Pancreas (tissue), 10 donors: ENCODE measurements around the gene PRAMEF9. TPM values are rescaled to one million over a fixed set of nuclear protein-coding genes. Genes with fewer than 3 reads are reported as not detected.
"Not testable (repeated sequence)": the region's sequence is repeated elsewhere in the genome, so short reads cannot be mapped to it uniquely, and the experiment has no call there.

ENCODE experiments used
- ATAC-seq, 4 donors: fragments of 200-7000 bp; cut with Tn5 transposase; one replicate each; pipeline versions ENCODE4 v1.8.0 to v1.9.1; 2020; ENCODE audit warnings: mild to moderate bottlenecking in 4 of 4, moderate library complexity in 4 of 4
- DNase-seq, 6 donors: peaks; one replicate each; pipeline ENCODE4 v3.0.0-alpha.2; 2020
- FAIRE-seq: peaks from 2 replicates; lab custom pipeline; 2012; peaks lifted over from hg19 to GRCh38; lab: Jason Lieb, UNC
- H3K27ac ChIP-seq, 4 donors: fragments of 200-600 bp; sonication (generic); 1 replicate in 3 of 4; 2 replicates in 1 of 4; pipeline versions ENCODE4 v1.5.0 to v1.8.0; 2020
- H3K27me3 ChIP-seq, 4 donors: fragments of 200-600 bp; one replicate each; pipeline ENCODE4 v1.8.0; 2021
- H3K36me3 ChIP-seq, 3 donors: fragments of 200-600 bp; sonication (generic) in 1 of 3; one replicate each; pipeline versions ENCODE4 v1.5.0 to v1.8.0; 2020 to 2021
- H3K4me1 ChIP-seq, 3 donors: fragments of 200-600 bp; one replicate each; pipeline ENCODE4 v1.8.0; 2021
- H3K4me3 ChIP-seq, 4 donors: fragments of 200-600 bp; sonication (generic) in 2 of 4; one replicate each; pipeline versions ENCODE4 v1.5.0 to v1.8.0; 2020 to 2021
- H3K9me3 ChIP-seq, 4 donors: fragments of 200-600 bp; one replicate each; pipeline ENCODE4 v1.8.0; 2021
- CTCF ChIP-seq, 4 donors: fragments of 200-600 bp; sonication (generic) in 3 of 4; IDR thresholded peaks; one replicate each; pipeline versions ENCODE4 v1.5.0 to v1.8.0; 2021; ENCODE audit warnings: antibody characterized with exemption in 4 of 4
- WGBS, 2 donors: extraction: QIAGEN DNeasy Blood & Tissue Kit; methylation state at CpG; one replicate each; pipeline ENCODE4 v1.1.7; 2013; 5-methylcytosine and 5-hydroxymethylcytosine counted together
- intact Hi-C, 3 donors: fragments of 100-400 bp; cut with DNase I; formaldehyde crosslinking; loops; one replicate each; pipeline versions ENCODE4 v1.11.1 to v1.14.2; 2022
- polyA plus RNA-seq, 2 donors: library from polyadenylated mRNA; stranded (reverse); fragments of 200-250 nt; gene quantifications; one replicate each; pipeline ENCODE4 v1.2.3, GENCODE V29; 2013
- total RNA-seq, 6 donors: library from RNA; stranded (reverse); fragmentation: NEBNext Ultra II Directional in 4 of 6; extraction: Animal tissue kit (Norgen Biotek cat#: 25700) in 4 of 6; gene quantifications; one replicate each; pipeline versions ENCODE4 v1.2.1 to v1.2.4, GENCODE V29; 2021 to 2023
- donor health status: healthy with polysubstance abuse.
- donor health status: DM: no; HTN: no; CAD: no; lungs with moderate emphysema.
- donor health status: DM: no; HTN: no; CAD: no.
- donor health status: control.
- donor health status: control.
- donor health status: Bipolar disorder and iron deficiency.
- donor health status: DM: yes; HTN: yes; CAD: no.
- donor health status: DM: no; HTN: no; CAD: no.
- donor health status: DM: no; HTN: no; CAD: no.
- donor health status: DM: yes; HTN: yes; CAD: no.

Gene PRAMEF9
- not detected for total RNA-seq
- polyA plus RNA-seq, result not detected

GRCh38 chr1:13171548-13171947 lies at the start of gene PRAMEF9:
Gene PRAMEF9, plus strand, starts transcription at chr1:13171848. Its CDS starts 3,433 bp downstream, at chr1:13175281.
- ATAC-seq, DNase-seq, H3K36me3 ChIP-seq, H3K4me1 ChIP-seq, intact Hi-C loops, H3K27me3 ChIP-seq, FAIRE-seq, H3K4me3 ChIP-seq, H3K9me3 ChIP-seq, H3K27ac ChIP-seq: not testable (repeated sequence)
- 71 to 84% methylated on average over 1 of the region's 2 CpGs for WGBS, 2 donors

- H3K27me3 ChIP-seq, H3K9me3 ChIP-seq, H3K4me1 ChIP-seq, DNase-seq, FAIRE-seq, ATAC-seq, H3K36me3 ChIP-seq, H3K4me3 ChIP-seq, intact Hi-C loops, H3K27ac ChIP-seq: not testable (repeated sequence)
- 38 to 50% methylated on average over 1 of the region's 5 CpGs for WGBS, 2 donors
Measured at GRCh38 chr1:13155909-13156308, 15.7 kb upstream of the PRAMEF9 start, which contains the start of gene PRAMEF26. Gene PRAMEF26, minus strand, starts transcription at chr1:13156009. Its CDS starts 2,914 bp downstream, at chr1:13153095.

GRCh38 chr1:13165531-13165930 lies 6.1 kb upstream of the PRAMEF9 start, which contains the start of gene HNRNPCL4:
Gene HNRNPCL4, minus strand, starts transcription at chr1:13165631. Its CDS starts 164 bp downstream, at chr1:13165467.
- DNase-seq, H3K27ac ChIP-seq, ATAC-seq, FAIRE-seq, H3K4me3 ChIP-seq, H3K36me3 ChIP-seq, intact Hi-C loops, H3K27me3 ChIP-seq, H3K4me1 ChIP-seq, H3K9me3 ChIP-seq: not testable (repeated sequence)
- WGBS, 2 donors, result no CpG with 5 or more reads among the region's 8 CpGs

- H3K4me1 ChIP-seq, ATAC-seq, H3K27ac ChIP-seq, H3K9me3 ChIP-seq, H3K27me3 ChIP-seq, H3K36me3 ChIP-seq, DNase-seq, H3K4me3 ChIP-seq, FAIRE-seq, intact Hi-C loops: not testable (repeated sequence)
- no CpG with 5 or more reads among the region's 5 CpGs for WGBS, 2 donors
Measured at GRCh38 chr1:13201309-13201708, 29.7 kb downstream of the PRAMEF9 start, which contains the start of gene PRAMEF13. Gene PRAMEF13, minus strand, starts transcription at chr1:13201409. Its CDS starts 1,820 bp downstream, at chr1:13199589.

GRCh38 chr1:13208712-13209111 lies 37.1 kb downstream of the PRAMEF9 start:
- no CpG with 5 or more reads among the region's 9 CpGs for WGBS, 2 donors
- H3K27ac ChIP-seq, DNase-seq, H3K27me3 ChIP-seq, H3K4me1 ChIP-seq, FAIRE-seq, ATAC-seq, intact Hi-C loops, H3K36me3 ChIP-seq, H3K4me3 ChIP-seq, H3K9me3 ChIP-seq: not testable (repeated sequence)

- H3K4me1 ChIP-seq, H3K4me3 ChIP-seq, FAIRE-seq, H3K27ac ChIP-seq, H3K36me3 ChIP-seq, H3K27me3 ChIP-seq, intact Hi-C loops, ATAC-seq, DNase-seq, H3K9me3 ChIP-seq: not testable (repeated sequence)
- WGBS, 2 donors, result no CpG with 5 or more reads among the region's 7 CpGs
Measured at GRCh38 chr1:13216619-13217018, 45.0 kb downstream of the PRAMEF9 start.

- H3K27ac ChIP-seq, H3K4me3 ChIP-seq, ATAC-seq, FAIRE-seq, H3K9me3 ChIP-seq, H3K27me3 ChIP-seq, DNase-seq, H3K4me1 ChIP-seq, intact Hi-C loops, H3K36me3 ChIP-seq: not testable (repeated sequence)
- WGBS, 2 donors, result no CpG with 5 or more reads among the region's 3 CpGs
Measured at GRCh38 chr1:13219203-13219602, 47.6 kb downstream of the PRAMEF9 start.

GRCh38 chr1:13222788-13223187 lies 51.1 kb downstream of the PRAMEF9 start:
- not testable (repeated sequence) for H3K4me3 ChIP-seq, FAIRE-seq
- no CpG with 5 or more reads among the region's 4 CpGs for WGBS, 2 donors

GRCh38 chr1:13224480-13225060 lies 52.9 kb downstream of the PRAMEF9 start:
- ATAC-seq (no peak), DNase-seq (peak in 1 of 6 donors; percentile 4), FAIRE-seq (no peak)
- no peak for TF ChIP-seq CTCF (IDR thresholded peaks at IDR 0.05)
- H3K4me3 ChIP-seq, result no peak overlapping the region
- intact Hi-C loops, result no loop called here
- H3K36me3 ChIP-seq, result no peaks in the 10 kb centered on the region
- H3K9me3 ChIP-seq, result no peaks in the 10 kb centered on the region
- no peak overlapping the region for H3K27ac ChIP-seq
- H3K27me3 ChIP-seq, result no peaks in the 10 kb centered on the region
- no peaks in the 10 kb centered on the region for H3K4me1 ChIP-seq
- WGBS, 2 donors, result 70 to 76% methylated on average over 5 of the region's 5 CpGs

More at GRCh38 chr1:13222788-13223187, 51.1 kb downstream of the PRAMEF9 start:
- H3K9me3 ChIP-seq, H3K36me3 ChIP-seq, H3K4me1 ChIP-seq, H3K27ac ChIP-seq, DNase-seq, H3K27me3 ChIP-seq, intact Hi-C loops, ATAC-seq: not testable (repeated sequence)

- H3K4me1 ChIP-seq, ATAC-seq, intact Hi-C loops, H3K4me3 ChIP-seq, H3K9me3 ChIP-seq, H3K27ac ChIP-seq, H3K27me3 ChIP-seq, FAIRE-seq, H3K36me3 ChIP-seq: not testable (repeated sequence)
- WGBS, 2 donors, result 63 to 64% methylated on average over 9 of the region's 9 CpGs
- DNase-seq, result peak in 1 of 6 donors; percentile 41
Measured at GRCh38 chr1:13225675-13226204, 54.1 kb downstream of the PRAMEF9 start, which contains the start of gene PRAMEF18. Gene PRAMEF18, minus strand, starts transcription at chr1:13226154. Its CDS starts 48 bp downstream, at chr1:13226106.
